ENCODE data around the gene ALG14.

GRCh38 chr1:94973309-94973922, 99.3 kb downstream of the ALG14 start:
- TF ChIP-seq POLR2A (IDR thresholded peaks at IDR 0.05) (no peak), CTCF (IDR thresholded peaks at IDR 0.05) (no peak)

Measured in esophagus squamous epithelium (tissue), 4 donors.